H1 (cell line): ENCODE results near the gene SMU1.

Experiments
- CBX5 ChIP-seq: fragments of 300-800, 300-1000 bp; sonication (generic); IDR thresholded peaks from 2 replicates; pipeline ENCODE4 v1.7.1; 2016; ENCODE audit warnings: antibody characterized with exemption, low read length, low read depth
- CREB1 ChIP-seq: IDR thresholded peaks from 2 replicates; pipeline ENCODE4 v1.6.1; 2012; ENCODE audit warnings: inconsistent platforms
- EP300 ChIP-seq, 2 experiments: IDR thresholded peaks; 1 replicate in 1 of 2; 2 replicates in 1 of 2; pipeline ENCODE4 v1.6.1; 2011 to 2012; ENCODE audit warnings: low read depth in 2 of 2, low read length in 2 of 2, mild to moderate bottlenecking in 2 of 2, borderline replicate concordance in 1 of 2, inconsistent platforms in 1 of 2, moderate library complexity in 1 of 2
- POLR2A ChIP-seq, 2 experiments: IDR thresholded peaks; 1 replicate in 1 of 2; 2 replicates in 1 of 2; pipeline ENCODE4 v1.6.1; 2011; ENCODE audit warnings: low read depth in 2 of 2, low read length in 2 of 2, mild to moderate bottlenecking in 2 of 2; ENCODE audit errors: control extremely low read depth in 1 of 2
- POLR2AphosphoS5 ChIP-seq: IDR thresholded peaks from 2 replicates; pipeline ENCODE4 v1.6.1; 2011; ENCODE audit warnings: low read depth, low read length
- RXRA ChIP-seq: IDR thresholded peaks from 2 replicates; pipeline ENCODE4 v1.6.1; 2011; ENCODE audit warnings: low read depth, mild to moderate bottlenecking, low read length, moderate library complexity; ENCODE audit not compliant: insufficient read depth
- SRF ChIP-seq: IDR thresholded peaks from 2 replicates; pipeline ENCODE4 v1.6.1; 2011; ENCODE audit warnings: mild to moderate bottlenecking, low read depth, low read length, moderate library complexity
- TAF1 ChIP-seq: IDR thresholded peaks from 2 replicates; pipeline ENCODE4 v1.6.1; 2011; ENCODE audit warnings: mild to moderate bottlenecking, low read depth, low read length
- TF ChIP-seq, protein P1 (sequence below), 3 experiments: IDR thresholded peaks; 1 replicate in 2 of 3; 2 replicates in 1 of 3; pipeline versions ENCODE4 v1.5.1 to v1.6.1; 2011; ENCODE audit warnings: low read length in 3 of 3, mild to moderate bottlenecking in 3 of 3, inconsistent platforms in 2 of 3, low read depth in 1 of 3, moderate library complexity in 1 of 3; ENCODE audit not compliant: insufficient read depth in 1 of 3; ENCODE audit errors: control extremely low read depth in 1 of 3
- TF ChIP-seq, protein P2 (sequence below): IDR thresholded peaks from 2 replicates; pipeline ENCODE4 v1.6.1; 2012; ENCODE audit warnings: inconsistent platforms

DNA sequence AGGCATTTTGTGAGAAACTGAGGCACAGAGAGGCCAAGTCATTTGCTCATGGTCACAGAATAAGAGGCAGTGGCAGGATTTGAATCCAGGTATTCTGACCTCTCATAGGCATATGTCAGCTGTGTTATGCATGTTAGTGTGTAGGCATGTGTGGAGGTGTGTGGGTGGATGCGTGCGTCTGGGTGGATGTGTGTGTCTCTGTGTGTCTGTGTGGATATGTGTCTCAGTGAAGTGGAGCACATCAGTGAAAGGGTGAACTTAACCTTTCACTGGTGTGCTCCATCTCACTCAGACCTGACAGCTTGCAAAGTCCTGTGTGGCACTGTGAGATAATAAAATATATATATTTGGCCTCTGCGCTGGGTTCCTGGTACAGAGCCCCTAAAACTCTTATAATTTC lies 32.0 kb upstream of the SMU1 start:
- TF ChIP-seq TAF1: no peak
- TF ChIP-seq SRF: no peak
- TF ChIP-seq EP300 (IDR thresholded peaks at IDR 0.05; ENCODE audit: borderline replicate concordance in 1 of 2, low read depth in 2 of 2, low read length in 2 of 2): no peak
- TF ChIP-seq, protein P1, sequence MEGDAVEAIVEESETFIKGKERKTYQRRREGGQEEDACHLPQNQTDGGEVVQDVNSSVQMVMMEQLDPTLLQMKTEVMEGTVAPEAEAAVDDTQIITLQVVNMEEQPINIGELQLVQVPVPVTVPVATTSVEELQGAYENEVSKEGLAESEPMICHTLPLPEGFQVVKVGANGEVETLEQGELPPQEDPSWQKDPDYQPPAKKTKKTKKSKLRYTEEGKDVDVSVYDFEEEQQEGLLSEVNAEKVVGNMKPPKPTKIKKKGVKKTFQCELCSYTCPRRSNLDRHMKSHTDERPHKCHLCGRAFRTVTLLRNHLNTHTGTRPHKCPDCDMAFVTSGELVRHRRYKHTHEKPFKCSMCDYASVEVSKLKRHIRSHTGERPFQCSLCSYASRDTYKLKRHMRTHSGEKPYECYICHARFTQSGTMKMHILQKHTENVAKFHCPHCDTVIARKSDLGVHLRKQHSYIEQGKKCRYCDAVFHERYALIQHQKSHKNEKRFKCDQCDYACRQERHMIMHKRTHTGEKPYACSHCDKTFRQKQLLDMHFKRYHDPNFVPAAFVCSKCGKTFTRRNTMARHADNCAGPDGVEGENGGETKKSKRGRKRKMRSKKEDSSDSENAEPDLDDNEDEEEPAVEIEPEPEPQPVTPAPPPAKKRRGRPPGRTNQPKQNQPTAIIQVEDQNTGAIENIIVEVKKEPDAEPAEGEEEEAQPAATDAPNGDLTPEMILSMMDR (IDR thresholded peaks at IDR 0.05; ENCODE audit: control extremely low read depth in 1 of 3, insufficient read depth in 1 of 3, low read depth in 1 of 3, low read length in 3 of 3): no peak
- no peak for TF ChIP-seq POLR2AphosphoS5
- no peak for TF ChIP-seq RXRA
- no peak for TF ChIP-seq CBX5
- no peak for TF ChIP-seq POLR2A (IDR thresholded peaks at IDR 0.05; ENCODE audit: control extremely low read depth in 1 of 2, low read depth in 2 of 2, low read length in 2 of 2)
- TF ChIP-seq CREB1: no peak
- TF ChIP-seq, protein P2, sequence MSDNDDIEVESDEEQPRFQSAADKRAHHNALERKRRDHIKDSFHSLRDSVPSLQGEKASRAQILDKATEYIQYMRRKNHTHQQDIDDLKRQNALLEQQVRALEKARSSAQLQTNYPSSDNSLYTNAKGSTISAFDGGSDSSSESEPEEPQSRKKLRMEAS: no peak
